H9 (cell line): ENCODE data around the gene ANKRD50. TPM values are rescaled to one million over a fixed set of nuclear protein-coding genes. Genes with fewer than 3 reads are reported as not detected.

ENCODE experiments used
- DNase-seq: peaks from one replicate; pipeline ENCODE4 v3.0.0-alpha.2; 2017
- H2AFZ ChIP-seq: one replicate; pipeline ENCODE4 v1.6.1; 2013; ENCODE audit warnings: mild to moderate bottlenecking, low read length, control low read depth, moderate library complexity
- H2AK5ac ChIP-seq: 2 replicates; pipeline ENCODE4 v1.6.1; 2013; ENCODE audit warnings: low read length, control low read depth, mixed read lengths; ENCODE audit not compliant: insufficient read length
- H2BK120ac ChIP-seq: one replicate; pipeline ENCODE4 v1.6.1; 2013; ENCODE audit warnings: low read depth, mild to moderate bottlenecking, low read length, control low read depth, inconsistent platforms; ENCODE audit not compliant: poor library complexity, severe bottlenecking
- H2BK12ac ChIP-seq: 2 replicates; pipeline ENCODE4 v1.6.1; 2013; ENCODE audit warnings: low read length, control low read depth, mixed read lengths, low read depth; ENCODE audit not compliant: insufficient read length
- H2BK15ac ChIP-seq: 2 replicates; pipeline ENCODE4 v1.6.1; 2013; ENCODE audit warnings: low read depth, low read length, control low read depth
- H2BK20ac ChIP-seq: one replicate; pipeline ENCODE4 v1.6.1; 2013; ENCODE audit warnings: low read depth, mild to moderate bottlenecking, low read length, control low read depth, inconsistent platforms; ENCODE audit not compliant: poor library complexity, severe bottlenecking
- H2BK5ac ChIP-seq: 2 replicates; pipeline ENCODE4 v1.6.1; 2013; ENCODE audit warnings: low read length, control low read depth, mixed read lengths; ENCODE audit not compliant: insufficient read length
- H3K14ac ChIP-seq: 2 replicates; pipeline ENCODE4 v1.6.1; 2013; ENCODE audit warnings: low read length, control low read depth; ENCODE audit not compliant: insufficient read depth
- H3K18ac ChIP-seq: 2 replicates; pipeline ENCODE4 v1.6.1; 2013; ENCODE audit warnings: low read depth, mild to moderate bottlenecking, mixed read lengths, low read length, control low read depth; ENCODE audit not compliant: insufficient read length
- H3K23ac ChIP-seq: 2 replicates; pipeline ENCODE4 v1.6.1; 2013; ENCODE audit warnings: low read length, control low read depth, mixed read lengths, low read depth; ENCODE audit not compliant: insufficient read length
- H3K23me2 ChIP-seq: 2 replicates; pipeline ENCODE4 v1.6.1; 2013; ENCODE audit warnings: low read depth, mild to moderate bottlenecking, mixed read lengths, low read length, control low read depth; ENCODE audit not compliant: insufficient read length, poor library complexity, severe bottlenecking
- H3K27ac ChIP-seq: 2 replicates; pipeline ENCODE4 v1.5.1; 2013; ENCODE audit warnings: low read length, control low read depth, mixed read lengths, low read depth; ENCODE audit not compliant: insufficient read length
- H3K27me3 ChIP-seq: 2 replicates; pipeline ENCODE4 v1.6.1; 2013; ENCODE audit warnings: low read length, control low read depth, inconsistent platforms; ENCODE audit not compliant: insufficient read depth
- H3K4ac ChIP-seq: 2 replicates; pipeline ENCODE4 v1.6.1; 2013; ENCODE audit warnings: low read depth, mild to moderate bottlenecking, control low read depth, inconsistent platforms, low read length, moderate library complexity
- H3K4me1 ChIP-seq: 2 replicates; pipeline ENCODE4 v1.6.1; 2013; ENCODE audit warnings: low read length, control low read depth, inconsistent platforms; ENCODE audit not compliant: insufficient read depth
- H3K4me2 ChIP-seq: 2 replicates; pipeline ENCODE4 v1.6.1; 2013; ENCODE audit warnings: low read length, control low read depth, mixed read lengths; ENCODE audit not compliant: insufficient read length, insufficient read depth
- H3K56ac ChIP-seq: 2 replicates; pipeline ENCODE4 v1.6.1; 2013; ENCODE audit warnings: low read depth, mild to moderate bottlenecking, mixed read lengths, low read length, control low read depth; ENCODE audit not compliant: insufficient read length
- H3K79me1 ChIP-seq: 2 replicates; pipeline ENCODE4 v1.6.1; 2013; ENCODE audit warnings: low read depth, mild to moderate bottlenecking, moderate library complexity, low read length, control low read depth, inconsistent platforms; ENCODE audit not compliant: insufficient read depth, poor library complexity, severe bottlenecking
- H3K79me2 ChIP-seq: 2 replicates; pipeline ENCODE4 v1.6.1; 2013; ENCODE audit warnings: low read length, control low read depth, inconsistent platforms; ENCODE audit not compliant: insufficient read depth
- H3K9ac ChIP-seq: 2 replicates; pipeline ENCODE4 v1.6.1; 2013; ENCODE audit warnings: low read length, control low read depth, mixed read lengths; ENCODE audit not compliant: insufficient read length; ENCODE audit errors: extremely low read depth
- H3K9me3 ChIP-seq: one replicate; pipeline ENCODE4 v1.6.1; 2013; ENCODE audit warnings: low read depth, low read length, inconsistent platforms; ENCODE audit not compliant: control insufficient read depth
- H3T11ph ChIP-seq: one replicate; pipeline ENCODE4 v1.6.1; 2013; ENCODE audit warnings: mild to moderate bottlenecking, low read length, control low read depth, inconsistent platforms
- H4K20me1 ChIP-seq: one replicate; pipeline ENCODE4 v1.6.1; 2013; ENCODE audit not compliant: control insufficient read depth, insufficient read length, insufficient read depth
- H4K5ac ChIP-seq: 2 replicates; pipeline ENCODE4 v1.6.1; 2013; ENCODE audit warnings: low read depth, mild to moderate bottlenecking, mixed read lengths, low read length, control low read depth; ENCODE audit not compliant: insufficient read length
- H4K8ac ChIP-seq: replicated peaks from 2 replicates; pipeline ENCODE4 v1.6.1; 2013; ENCODE audit warnings: low read length, control low read depth, mixed read lengths, low read depth; ENCODE audit not compliant: insufficient read length
- H4K91ac ChIP-seq: 2 replicates; pipeline ENCODE4 v1.6.1; 2013; ENCODE audit warnings: low read depth, mild to moderate bottlenecking, moderate library complexity, mixed read lengths, low read length, control low read depth; ENCODE audit not compliant: insufficient read length
- H3K27ac Mint-ChIP-seq, 3 experiments: 2 replicates in 2 of 3; 3 replicates in 1 of 3; pipeline ENCODE4 v1.8.0; 2020 to 2021; ENCODE audit warnings: mixed read lengths in 3 of 3, mild to moderate bottlenecking in 1 of 3, moderate library complexity in 1 of 3
- H3K27me3 Mint-ChIP-seq: 2 replicates; pipeline ENCODE4 v1.8.0; 2021; ENCODE audit warnings: low read depth, mild to moderate bottlenecking, moderate library complexity, mixed read lengths
- H3K36me3 Mint-ChIP-seq, 3 experiments: 2 replicates in 2 of 3; 3 replicates in 1 of 3; pipeline ENCODE4 v1.8.0; 2020 to 2021; ENCODE audit warnings: low read depth in 3 of 3, mixed read lengths in 3 of 3; ENCODE audit not compliant: insufficient read depth in 1 of 3
- H3K4me1 Mint-ChIP-seq, 2 experiments: 2 replicates each; pipeline ENCODE4 v1.8.0; 2020; ENCODE audit warnings: mixed read lengths in 2 of 2
- H3K4me3 Mint-ChIP-seq, 2 experiments: 2 replicates in 1 of 2; 3 replicates in 1 of 2; pipeline ENCODE4 v1.8.0; 2020 to 2021; ENCODE audit warnings: mild to moderate bottlenecking in 2 of 2, mixed read lengths in 2 of 2, moderate library complexity in 1 of 2
- H3K9me3 Mint-ChIP-seq, 2 experiments: 2 replicates in 1 of 2; 3 replicates in 1 of 2; pipeline ENCODE4 v1.8.0; 2020; ENCODE audit warnings: mild to moderate bottlenecking in 2 of 2, mixed read lengths in 2 of 2, moderate library complexity in 1 of 2
- WGBS: extraction: QIAGEN DNeasy Blood & Tissue Kit; methylation state at CpG from one replicate; pipeline ENCODE4 v1.1.7; 2013; ENCODE audit warnings: missing lambda C conversion rate, low lambda C conversion rate, mixed read lengths; ENCODE audit not compliant: insufficient read length; ENCODE audit errors: extremely low coverage; 5-methylcytosine and 5-hydroxymethylcytosine counted together
- total RNA-seq: library from RNA; stranded (reverse); gene quantifications from 2 replicates; pipeline ENCODE4 v1.2.1, GENCODE V29; 2021
- TF ChIP-seq, protein P1 (sequence below): fragments of 200-600 bp; sonication (generic); conservative IDR thresholded peaks from 3 replicates; pipeline ENCODE4 v1.8.0; 2021; ENCODE audit warnings: antibody characterized with exemption, mild to moderate bottlenecking

ANKRD50 gene
- total RNA-seq, 1 experiment from 2014 or later: 30.1 TPM

DNA sequence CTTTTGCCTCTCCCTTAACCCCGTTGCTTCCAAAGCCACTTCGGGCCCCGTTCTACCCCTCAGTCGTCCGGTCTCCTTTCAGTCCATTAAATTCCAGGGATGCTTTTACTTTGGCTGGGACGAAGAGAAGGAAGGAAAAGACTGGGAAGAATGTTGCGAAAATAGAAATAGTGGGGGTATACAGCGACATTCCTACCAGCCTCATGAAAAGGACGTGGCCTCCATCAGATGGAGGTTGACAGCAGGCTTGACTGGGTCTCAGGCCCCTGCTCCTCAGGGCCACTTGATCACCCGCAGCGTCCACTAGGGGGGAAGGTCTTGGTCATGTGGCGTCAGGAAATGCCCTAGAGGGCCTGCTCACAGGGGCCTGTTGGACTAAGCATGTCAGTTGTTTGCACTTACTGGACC is 657 bp upstream of the ANKRD50 start:
- no CpG with 5 or more reads among the region's 12 CpGs for WGBS
- no peaks in the 10 kb centered on the region for H3K9me3 Mint-ChIP-seq
- peak overlapping the region; percentile 98 to 99 (median 98) for H3K27ac Mint-ChIP-seq

More for the DNA sequence above, 657 bp upstream of the ANKRD50 start:
- peak overlapping the region; percentile 91 for H3K9ac ChIP-seq
- peak overlapping the region; percentile 5 for H2AFZ ChIP-seq
- no peaks in the 10 kb centered on the region for H3K27me3 Mint-ChIP-seq
- peak overlapping the region; percentile 92 for H2BK12ac ChIP-seq
- no peak overlapping the region for H2BK120ac ChIP-seq
- H2BK5ac ChIP-seq: no peak overlapping the region
- peak overlapping the region; percentile 18; the same call in 1 of the 2 replicates for H3K4ac ChIP-seq
- H4K8ac ChIP-seq: peak overlapping the region; percentile 63
- H3K79me1 ChIP-seq: no peaks in the 10 kb centered on the region
- TF ChIP-seq, protein P1, sequence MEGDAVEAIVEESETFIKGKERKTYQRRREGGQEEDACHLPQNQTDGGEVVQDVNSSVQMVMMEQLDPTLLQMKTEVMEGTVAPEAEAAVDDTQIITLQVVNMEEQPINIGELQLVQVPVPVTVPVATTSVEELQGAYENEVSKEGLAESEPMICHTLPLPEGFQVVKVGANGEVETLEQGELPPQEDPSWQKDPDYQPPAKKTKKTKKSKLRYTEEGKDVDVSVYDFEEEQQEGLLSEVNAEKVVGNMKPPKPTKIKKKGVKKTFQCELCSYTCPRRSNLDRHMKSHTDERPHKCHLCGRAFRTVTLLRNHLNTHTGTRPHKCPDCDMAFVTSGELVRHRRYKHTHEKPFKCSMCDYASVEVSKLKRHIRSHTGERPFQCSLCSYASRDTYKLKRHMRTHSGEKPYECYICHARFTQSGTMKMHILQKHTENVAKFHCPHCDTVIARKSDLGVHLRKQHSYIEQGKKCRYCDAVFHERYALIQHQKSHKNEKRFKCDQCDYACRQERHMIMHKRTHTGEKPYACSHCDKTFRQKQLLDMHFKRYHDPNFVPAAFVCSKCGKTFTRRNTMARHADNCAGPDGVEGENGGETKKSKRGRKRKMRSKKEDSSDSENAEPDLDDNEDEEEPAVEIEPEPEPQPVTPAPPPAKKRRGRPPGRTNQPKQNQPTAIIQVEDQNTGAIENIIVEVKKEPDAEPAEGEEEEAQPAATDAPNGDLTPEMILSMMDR: peak; percentile 48; the same call in 2 of the 3 replicates
- no peak overlapping the region for H3T11ph ChIP-seq
- H3K23me2 ChIP-seq: peaks cover 11% of the 10 kb centered on the region
- peaks cover 2% of the 10 kb centered on the region; the same call in 1 of the 2 replicates for H3K4me1 ChIP-seq
- no peak overlapping the region for H2BK15ac ChIP-seq
- peak overlapping the region; percentile 72 for H3K18ac ChIP-seq
- H3K9me3 ChIP-seq: no peaks in the 10 kb centered on the region
- no peak overlapping the region for H2BK20ac ChIP-seq
- no peaks in the 10 kb centered on the region for H4K20me1 ChIP-seq
- peak overlapping the region; percentile 55 for H4K5ac ChIP-seq
- peak overlapping the region; percentile 79 to 83 for H3K4me3 Mint-ChIP-seq
- no peak overlapping the region for H3K23ac ChIP-seq
- no peak overlapping the region for H2AK5ac ChIP-seq
- H3K4me1 Mint-ChIP-seq: peaks cover 20 to 25% of the 10 kb centered on the region in 2 experiments
- peak overlapping the region; percentile 12 for H4K91ac ChIP-seq
- DNase-seq: peak; percentile 72
- peak overlapping the region; percentile 93 for H3K27ac ChIP-seq
- H3K14ac ChIP-seq: peak overlapping the region; percentile 82
- peaks cover 0 to 8% (median 3%) of the 10 kb centered on the region in 3 experiments; a peak in 4 of 7 replicates for H3K36me3 Mint-ChIP-seq
- peak overlapping the region; percentile 87 for H3K4me2 ChIP-seq
- H3K27me3 ChIP-seq: no peaks in the 10 kb centered on the region
- H3K56ac ChIP-seq: peak overlapping the region; percentile 10
- H3K79me2 ChIP-seq: peaks cover 22% of the 10 kb centered on the region; the same call in 1 of the 2 replicates
